ENCODE data around the gene EFEMP1. TPM values are rescaled to one million over a fixed set of nuclear protein-coding genes. Genes with fewer than 3 reads are reported as not detected.

EFEMP1 gene
- total RNA-seq, 4 donors from 2014 or later, result 379 to 821 (median 437) TPM

GRCh38 chr2:55912926-55913325 is 10.7 kb downstream of the EFEMP1 start:
- H3K36me3 ChIP-seq, result no peaks in the 10 kb centered on the region
- no peak overlapping the region for H3K27ac ChIP-seq
- 87 to 89% methylated on average over 3 of the region's 3 CpGs for WGBS, 2 donors
- H3K9me3 ChIP-seq, result no peaks in the 10 kb centered on the region
- no peak overlapping the region for H3K4me3 ChIP-seq (replicated peaks in 1 of 3)
- no peaks in the 10 kb centered on the region for H3K4me1 ChIP-seq
- intact Hi-C loops (cut with DNase I), result no loop called here
- TF ChIP-seq CTCF (IDR thresholded peaks at IDR 0.05) (no peak), POLR2A (IDR thresholded peaks at IDR 0.05) (no peak)
- no peaks in the 10 kb centered on the region for H3K27me3 ChIP-seq
- no peak for DNase-seq

- Histone ChIP-seq H3K27me3 (no peaks in the 10 kb centered on the region), H3K27ac (no peak overlapping the region), H3K4me3 (replicated peaks in 1 of 3) (no peak overlapping the region), H3K36me3 (no peaks in the 10 kb centered on the region), H3K9me3 (no peaks in the 10 kb centered on the region), H3K4me1 (no peaks in the 10 kb centered on the region)
- intact Hi-C loops (cut with DNase I), result no loop called here
- no peak for DNase-seq
- TF ChIP-seq POLR2A (IDR thresholded peaks at IDR 0.05), result no peak
- WGBS, 2 donors, result 97 to 99% methylated on average over 2 of the region's 2 CpGs
Measured at GRCh38 chr2:55910077-55910476, 13.5 kb downstream of the EFEMP1 start.

- intact Hi-C loops (cut with DNase I), result no loop called here
- Histone ChIP-seq H3K9me3 (no peaks in the 10 kb centered on the region), H3K4me1 (peaks cover 2 to 6% of the 10 kb centered on the region in 2 donors), H3K4me3 (replicated peaks in 1 of 3) (no peak overlapping the region), H3K36me3 (no peaks in the 10 kb centered on the region), H3K27me3 (no peaks in the 10 kb centered on the region), H3K27ac (no peak overlapping the region)
- DNase-seq, result no peak
- TF ChIP-seq CTCF (IDR thresholded peaks at IDR 0.05) (no peak), POLR2A (IDR thresholded peaks at IDR 0.05) (no peak)
- whole genome bisulfite sequencing, 2 donors, result 64 to 67% methylated on average over 3 of the region's 3 CpGs
Measured at GRCh38 chr2:55907686-55908085, 15.9 kb downstream of the EFEMP1 start.

GRCh38 chr2:55906993-55907392 is 16.6 kb downstream of the EFEMP1 start:
- Histone ChIP-seq H3K4me1 (peaks cover 6 to 10% of the 10 kb centered on the region in 2 donors), H3K36me3 (no peaks in the 10 kb centered on the region), H3K9me3 (no peaks in the 10 kb centered on the region), H3K27ac (no peak overlapping the region), H3K4me3 (replicated peaks in 1 of 3) (no peak overlapping the region), H3K27me3 (no peaks in the 10 kb centered on the region)
- DNase-seq, result no peak
- no peak for TF ChIP-seq CTCF (IDR thresholded peaks at IDR 0.05)
- no peak for TF ChIP-seq POLR2A (IDR thresholded peaks at IDR 0.05)
- WGBS, 2 donors, result 89 to 94% methylated on average over 1 of the region's 1 CpG
- intact Hi-C loops (cut with DNase I), result no loop called here

GRCh38 chr2:55903727-55904126 is 19.9 kb downstream of the EFEMP1 start:
- Histone ChIP-seq H3K27ac (no peak overlapping the region), H3K4me3 (replicated peaks in 1 of 3) (no peak overlapping the region), H3K27me3 (no peaks in the 10 kb centered on the region), H3K36me3 (no peaks in the 10 kb centered on the region), H3K9me3 (no peaks in the 10 kb centered on the region), H3K4me1 (peaks cover 11 to 16% of the 10 kb centered on the region in 2 donors)
- DNase-seq, result no peak
- TF ChIP-seq CTCF (IDR thresholded peaks at IDR 0.05), result no peak
- no peak for TF ChIP-seq POLR2A (IDR thresholded peaks at IDR 0.05)
- 90 to 98% methylated on average over 2 of the region's 2 CpGs for WGBS, 2 donors
- intact Hi-C loops (cut with DNase I), result no loop called here

GRCh38 chr2:55902971-55903370 is 20.6 kb downstream of the EFEMP1 start:
- H3K27ac ChIP-seq, result peak overlapping the region in 2 of 3 donors; percentile 12 to 77

More at GRCh38 chr2:55902971-55903370, 20.6 kb downstream of the EFEMP1 start:
- no peaks in the 10 kb centered on the region for H3K36me3 ChIP-seq
- H3K9me3 ChIP-seq, result no peaks in the 10 kb centered on the region
- no peak overlapping the region for H3K4me3 ChIP-seq (replicated peaks in 1 of 3)
- no peak for TF ChIP-seq CTCF (IDR thresholded peaks at IDR 0.05)
- TF ChIP-seq POLR2A (IDR thresholded peaks at IDR 0.05), result no peak
- H3K27me3 ChIP-seq, result no peaks in the 10 kb centered on the region
- H3K4me1 ChIP-seq, result peaks cover 11 to 16% of the 10 kb centered on the region in 2 donors
- intact Hi-C loops (cut with DNase I), result no loop called here
- DNase-seq, result no peak

Measured in thyroid gland (tissue), 4 donors.